ENCODE measurements around the gene REPIN1.

REPIN1 gene

DNA sequence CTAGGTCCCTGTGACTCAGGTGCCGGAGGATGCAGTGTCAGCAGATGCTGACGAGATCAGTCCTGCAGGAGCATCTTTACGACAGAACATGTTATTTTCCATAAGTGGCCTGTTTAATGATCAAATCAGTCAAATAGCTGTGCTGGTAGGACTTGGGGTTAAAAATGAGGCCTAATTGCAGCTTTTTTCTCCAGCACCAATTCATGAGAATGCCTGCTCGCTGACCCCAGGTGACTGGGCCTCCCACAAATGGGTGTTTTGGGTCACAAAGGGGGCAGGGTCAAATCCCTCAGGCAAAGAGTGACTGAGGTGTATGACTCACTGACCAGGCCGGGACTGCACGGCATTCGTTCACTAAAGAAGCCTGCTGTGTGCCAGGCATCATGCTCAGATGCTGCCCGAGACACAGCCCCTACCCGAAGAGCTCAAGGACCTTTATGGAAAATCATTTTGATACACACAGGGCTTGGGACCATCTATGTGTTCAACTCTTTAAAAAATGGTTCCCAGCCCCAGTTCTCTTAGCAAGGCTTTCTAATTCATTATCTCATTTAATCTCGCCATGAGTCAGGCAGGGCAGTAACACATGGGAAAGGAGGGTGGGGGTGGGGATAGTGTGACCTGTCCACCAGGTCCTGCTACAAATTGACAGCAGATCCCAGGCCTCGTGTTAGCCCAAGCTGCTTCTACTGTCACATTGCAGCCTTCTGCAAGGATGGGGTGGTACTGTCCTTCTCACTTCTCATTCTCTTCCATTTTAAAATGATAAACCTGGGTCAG lies 31.6 kb downstream of the REPIN1 start:
- no peaks in the 10 kb centered on the region for H3K9me3 ChIP-seq (ENCODE audit: low read length)
- no peak overlapping the region for H3K4me3 ChIP-seq (ENCODE audit: low read depth, low read length, poor library complexity, severe bottlenecking)
- TF ChIP-seq, protein P1, sequence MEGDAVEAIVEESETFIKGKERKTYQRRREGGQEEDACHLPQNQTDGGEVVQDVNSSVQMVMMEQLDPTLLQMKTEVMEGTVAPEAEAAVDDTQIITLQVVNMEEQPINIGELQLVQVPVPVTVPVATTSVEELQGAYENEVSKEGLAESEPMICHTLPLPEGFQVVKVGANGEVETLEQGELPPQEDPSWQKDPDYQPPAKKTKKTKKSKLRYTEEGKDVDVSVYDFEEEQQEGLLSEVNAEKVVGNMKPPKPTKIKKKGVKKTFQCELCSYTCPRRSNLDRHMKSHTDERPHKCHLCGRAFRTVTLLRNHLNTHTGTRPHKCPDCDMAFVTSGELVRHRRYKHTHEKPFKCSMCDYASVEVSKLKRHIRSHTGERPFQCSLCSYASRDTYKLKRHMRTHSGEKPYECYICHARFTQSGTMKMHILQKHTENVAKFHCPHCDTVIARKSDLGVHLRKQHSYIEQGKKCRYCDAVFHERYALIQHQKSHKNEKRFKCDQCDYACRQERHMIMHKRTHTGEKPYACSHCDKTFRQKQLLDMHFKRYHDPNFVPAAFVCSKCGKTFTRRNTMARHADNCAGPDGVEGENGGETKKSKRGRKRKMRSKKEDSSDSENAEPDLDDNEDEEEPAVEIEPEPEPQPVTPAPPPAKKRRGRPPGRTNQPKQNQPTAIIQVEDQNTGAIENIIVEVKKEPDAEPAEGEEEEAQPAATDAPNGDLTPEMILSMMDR (IDR thresholded peaks at IDR 0.05; ENCODE audit: low read length): no peak
- no peak for TF ChIP-seq EZH2 (IDR thresholded peaks at IDR 0.05; ENCODE audit: borderline replicate concordance, low read length)
- no peaks in the 10 kb centered on the region for H4K20me1 ChIP-seq (ENCODE audit: insufficient read depth, low read length)
- H3K27ac ChIP-seq (ENCODE audit: low read depth, low read length, poor library complexity, severe bottlenecking): no peak overlapping the region
- no peak overlapping the region for H3K4me2 ChIP-seq (ENCODE audit: low read length)
- H3K27me3 ChIP-seq (ENCODE audit: insufficient read depth, low read length): no peaks in the 10 kb centered on the region
- H3K4me1 ChIP-seq (ENCODE audit: insufficient read depth, low read length, severe bottlenecking): peaks cover 12% of the 10 kb centered on the region
- no peaks in the 10 kb centered on the region for H3F3A ChIP-seq (ENCODE audit: insufficient read depth, low read length)
- no peaks in the 10 kb centered on the region for H3K79me2 ChIP-seq (ENCODE audit: insufficient read depth, low read length)
- no peak overlapping the region for H2AFZ ChIP-seq (ENCODE audit: low read length)
- no peaks in the 10 kb centered on the region for H3K9me2 ChIP-seq (ENCODE audit: low read depth, low read length)
- peaks cover 3% of the 10 kb centered on the region; the same call in 1 of the 2 replicates for H3K36me3 ChIP-seq (ENCODE audit: insufficient read depth, low read length)
- no peak overlapping the region for H3K9ac ChIP-seq (ENCODE audit: low read length)

DNA sequence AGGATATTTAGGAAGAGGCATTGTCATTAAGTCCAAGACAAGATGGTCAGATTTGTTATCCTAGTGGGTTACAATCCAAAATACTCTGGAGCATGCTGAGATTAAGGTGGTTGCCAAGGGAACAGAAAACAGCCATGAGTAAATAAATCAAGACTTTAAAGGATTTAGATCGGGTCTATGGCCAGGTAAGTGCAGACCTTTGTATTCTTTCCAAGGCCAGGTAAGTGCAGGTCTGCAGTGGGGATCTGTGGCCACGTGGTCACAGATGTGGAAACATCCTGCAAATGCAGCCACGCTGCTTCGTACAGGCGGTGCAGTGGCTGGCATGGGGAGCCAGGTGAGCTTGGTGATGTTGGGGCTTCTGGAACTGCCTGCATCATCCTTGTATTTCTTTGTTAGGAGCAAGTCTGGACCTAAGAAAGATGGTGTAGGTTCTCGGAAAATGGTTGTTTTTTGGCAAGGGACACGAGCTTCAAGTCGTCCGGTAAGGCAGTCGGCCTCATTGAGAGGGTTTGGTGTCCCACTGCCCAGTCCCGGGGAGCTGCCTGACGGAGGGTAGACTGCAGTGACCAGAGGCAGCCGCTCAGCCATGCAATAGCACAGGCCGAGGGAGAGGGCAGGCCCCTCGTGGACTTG lies 32.3 kb downstream of the REPIN1 start:
- no peak overlapping the region for H3K27ac ChIP-seq (ENCODE audit: low read depth, low read length, poor library complexity, severe bottlenecking)
- TF ChIP-seq EZH2 (IDR thresholded peaks at IDR 0.05; ENCODE audit: borderline replicate concordance, low read length): no peak
- TF ChIP-seq, protein P1 (IDR thresholded peaks at IDR 0.05; ENCODE audit: low read length): no peak
- H2AFZ ChIP-seq (ENCODE audit: low read length): no peak overlapping the region
- H4K20me1 ChIP-seq (ENCODE audit: insufficient read depth, low read length): no peaks in the 10 kb centered on the region
- peaks cover 3% of the 10 kb centered on the region; the same call in 1 of the 2 replicates for H3K36me3 ChIP-seq (ENCODE audit: insufficient read depth, low read length)
- no peak overlapping the region for H3K4me3 ChIP-seq (ENCODE audit: low read depth, low read length, poor library complexity, severe bottlenecking)
- no peaks in the 10 kb centered on the region for H3K27me3 ChIP-seq (ENCODE audit: insufficient read depth, low read length)
- H3K9me3 ChIP-seq (ENCODE audit: low read length): no peaks in the 10 kb centered on the region
- no peaks in the 10 kb centered on the region for H3K79me2 ChIP-seq (ENCODE audit: insufficient read depth, low read length)
- peaks cover 13% of the 10 kb centered on the region for H3K4me1 ChIP-seq (ENCODE audit: insufficient read depth, low read length, severe bottlenecking)
- H3K9me2 ChIP-seq (ENCODE audit: low read depth, low read length): no peaks in the 10 kb centered on the region
- H3F3A ChIP-seq (ENCODE audit: insufficient read depth, low read length): no peaks in the 10 kb centered on the region
- no peak overlapping the region for H3K4me2 ChIP-seq (ENCODE audit: low read length)
- no peak overlapping the region for H3K9ac ChIP-seq (ENCODE audit: low read length)

DNA sequence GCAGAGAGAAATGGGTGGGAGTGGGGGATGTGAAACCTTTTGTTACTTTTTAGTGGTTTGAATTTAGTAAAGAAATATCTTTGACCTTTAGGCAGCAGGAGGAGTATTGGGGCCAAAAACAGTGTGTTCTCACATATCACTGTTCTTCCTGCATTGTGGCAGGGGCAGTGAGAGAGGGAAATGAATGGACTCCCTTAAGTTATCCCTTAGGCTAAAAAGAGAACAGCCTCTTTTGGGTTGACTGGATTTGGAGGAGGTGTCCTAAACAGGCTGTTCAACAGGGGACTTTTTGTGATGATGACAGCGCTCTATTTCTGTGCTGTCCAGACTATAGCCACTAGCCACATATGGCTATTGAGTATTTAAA lies 32.8 kb downstream of the REPIN1 start:
- Histone ChIP-seq H3K79me2 (ENCODE audit: insufficient read depth, low read length) (no peaks in the 10 kb centered on the region), H4K20me1 (ENCODE audit: insufficient read depth, low read length) (no peaks in the 10 kb centered on the region), H3K9me2 (ENCODE audit: low read depth, low read length) (no peaks in the 10 kb centered on the region), H3K4me1 (ENCODE audit: insufficient read depth, low read length, severe bottlenecking) (peaks cover 18% of the 10 kb centered on the region), H3K9me3 (ENCODE audit: low read length) (no peaks in the 10 kb centered on the region), H3K9ac (ENCODE audit: low read length) (no peak overlapping the region), H2AFZ (ENCODE audit: low read length) (no peak overlapping the region), H3K27me3 (ENCODE audit: insufficient read depth, low read length) (no peaks in the 10 kb centered on the region), H3K4me3 (ENCODE audit: low read depth, low read length, poor library complexity, severe bottlenecking) (no peak overlapping the region), H3K4me2 (ENCODE audit: low read length) (no peak overlapping the region), H3F3A (ENCODE audit: insufficient read depth, low read length) (no peaks in the 10 kb centered on the region), H3K27ac (ENCODE audit: low read depth, low read length, poor library complexity, severe bottlenecking) (no peak overlapping the region), H3K36me3 (ENCODE audit: insufficient read depth, low read length) (peaks cover 3% of the 10 kb centered on the region; the same call in 1 of the 2 replicates)
- TF ChIP-seq, protein P1 (IDR thresholded peaks at IDR 0.05; ENCODE audit: low read length): no peak
- no peak for TF ChIP-seq EZH2 (IDR thresholded peaks at IDR 0.05; ENCODE audit: borderline replicate concordance, low read length)
